Smooth muscle cell (in vitro differentiated cells): ENCODE results near the gene KRTAP20-3. TPM values are rescaled to one million over a fixed set of nuclear protein-coding genes. Genes with fewer than 3 reads are reported as not detected.

ENCODE experiments used
- DNase-seq: peaks from one replicate; lab custom pipeline; 2025; ENCODE audit not compliant: unreplicated experiment; lab: John Stamatoyannopoulos, UW
- H2AFZ ChIP-seq: fragments of 200-600 bp; sonication (generic); 2 replicates; pipeline ENCODE4 v1.6.0; 2016; ENCODE audit warnings: antibody characterized with exemption, low read depth, mild to moderate bottlenecking
- H3F3A ChIP-seq: fragments of 200-600 bp; sonication (generic); 2 replicates; pipeline ENCODE4 v1.6.0; 2017; ENCODE audit warnings: antibody characterized with exemption, low read depth
- H3K27ac ChIP-seq: fragments of 200-600 bp; sonication (generic); 2 replicates; pipeline ENCODE4 v1.5.1; 2016; ENCODE audit warnings: low read depth, mild to moderate bottlenecking
- H3K27me3 ChIP-seq: fragments of 200-600 bp; sonication (generic); 2 replicates; pipeline ENCODE4 v1.6.1; 2016; ENCODE audit warnings: low read depth, mild to moderate bottlenecking
- H3K36me3 ChIP-seq: fragments of 200-600 bp; sonication (generic); 2 replicates; pipeline ENCODE4 v1.5.1; 2016; ENCODE audit warnings: low read depth
- H3K4me1 ChIP-seq: fragments of 200-600 bp; sonication (generic); 2 replicates; pipeline ENCODE4 v1.5.1; 2016; ENCODE audit warnings: low read depth
- H3K4me2 ChIP-seq: fragments of 200-600 bp; sonication (generic); 2 replicates; pipeline ENCODE4 v1.6.0; 2016; ENCODE audit warnings: mild to moderate bottlenecking
- H3K4me3 ChIP-seq: fragments of 200-600 bp; sonication (generic); 2 replicates; pipeline ENCODE4 v1.5.1; 2016; ENCODE audit warnings: mild to moderate bottlenecking
- H3K79me2 ChIP-seq: fragments of 200-600 bp; sonication (generic); 2 replicates; pipeline ENCODE4 v1.6.0; 2016; ENCODE audit warnings: low read depth, mild to moderate bottlenecking
- H3K9ac ChIP-seq: fragments of 200-600 bp; sonication (generic); 2 replicates; pipeline ENCODE4 v1.6.0; 2016; ENCODE audit warnings: low read depth
- H3K9me3 ChIP-seq: fragments of 200-600 bp; sonication (generic); replicated peaks from 2 replicates; pipeline ENCODE4 v1.5.1; 2016; ENCODE audit warnings: low read depth
- H4K20me1 ChIP-seq: fragments of 200-600 bp; sonication (generic); 2 replicates; pipeline ENCODE4 v1.6.0; 2016; ENCODE audit warnings: low read depth
- CTCF ChIP-seq: fragments of 200-600 bp; sonication (generic); IDR thresholded peaks from 2 replicates; pipeline ENCODE4 v1.5.1; 2017; ENCODE audit warnings: borderline replicate concordance, mild to moderate bottlenecking, antibody characterized with exemption; ENCODE audit not compliant: insufficient read depth, poor library complexity, severe bottlenecking
- WGBS: methylation state at CpG from one replicate; pipeline ENCODE4 v1.1.7; 2016; ENCODE audit warnings: low lambda C conversion rate; 5-methylcytosine and 5-hydroxymethylcytosine counted together
- polyA plus RNA-seq: library from polyadenylated mRNA; unstranded; fragments of >200 nt; fragmentation: Nextera tagmentation; extraction: Ambion mirVana; gene quantifications from 2 replicates; pipeline ENCODE4 v1.2.1, GENCODE V29; 2016
- small RNA-seq: library from RNA; depleted of rRNA; stranded (forward); fragments of <200 nt; gene quantifications from one replicate; pipeline ENCODE3, GENCODE V24; 2014
- total RNA-seq: library from RNA; depleted of rRNA; stranded (reverse); fragments of >200 nt; gene quantifications from 2 replicates; pipeline ENCODE4 v1.2.3, GENCODE V29; 2014

The KRTAP20-3 gene
- total and polyA plus RNA-seq, 2 experiments from 2014 or later = not detected

- no peaks in the 10 kb centered on the region for H3K27me3 ChIP-seq
- TF ChIP-seq CTCF = no peak
- WGBS = 66% methylated on average over 7 of the region's 7 CpGs
- H3K9me3 ChIP-seq = no peaks in the 10 kb centered on the region
- H3F3A ChIP-seq = no peaks in the 10 kb centered on the region
- DNase-seq = no peak
- H3K4me3 ChIP-seq = no peak overlapping the region
- no peak overlapping the region for H3K4me2 ChIP-seq
- no peaks in the 10 kb centered on the region for H3K36me3 ChIP-seq
- no peak overlapping the region for H2AFZ ChIP-seq
- no peak overlapping the region for H3K9ac ChIP-seq
- H3K79me2 ChIP-seq = no peaks in the 10 kb centered on the region
- H3K4me1 ChIP-seq = no peaks in the 10 kb centered on the region
- no peak overlapping the region for H3K27ac ChIP-seq
- H4K20me1 ChIP-seq = no peaks in the 10 kb centered on the region
Observed at GRCh38 chr21:30689822-30690221, 47.2 kb downstream of the KRTAP20-3 start.

Small RNA genes lying within 50 kb of the gene (small RNA-seq; reads per million reads assigned to genes)
- not detected for gene KRTAP20-1
- gene KRTAP20-3 = not detected
- not detected for gene KRTAP20-4
- gene KRTAP22-1 = not detected

Other genes starting within 250 kb of the KRTAP20-3 start
- gene KRTAP13-1, start 246.8 kb upstream of the KRTAP20-3 start, total RNA-seq = not detected in 2 replicates
- not detected in 2 replicates for gene KRTAP13-1, start 246.8 kb upstream of the KRTAP20-3 start, polyA plus RNA-seq
- not detected in 2 replicates for gene KRTAP13-3, start 216.9 kb upstream of the KRTAP20-3 start, total RNA-seq
- not detected in 2 replicates for gene KRTAP13-3, start 216.9 kb upstream of the KRTAP20-3 start, polyA plus RNA-seq
- not detected in 2 replicates for gene KRTAP13-4, start 212.6 kb upstream of the KRTAP20-3 start, total RNA-seq
- not detected in 2 replicates for gene KRTAP13-4, start 212.6 kb upstream of the KRTAP20-3 start, polyA plus RNA-seq
- gene KRTAP15-1, start 202.6 kb upstream of the KRTAP20-3 start, total RNA-seq = not detected in 2 replicates
- gene KRTAP15-1, start 202.6 kb upstream of the KRTAP20-3 start, polyA plus RNA-seq = not detected in 2 replicates
- 0.72 TPM in 1 of 2 replicates, not detected in the other for gene KRTAP19-1, start 162.5 kb upstream of the KRTAP20-3 start, total RNA-seq
- 1.9 TPM in 1 of 2 replicates, not detected in the other for gene KRTAP19-1, start 162.5 kb upstream of the KRTAP20-3 start, polyA plus RNA-seq
- gene KRTAP19-2, start 155.4 kb upstream of the KRTAP20-3 start, total RNA-seq = not detected in 2 replicates
- not detected in 2 replicates for gene KRTAP19-2, start 155.4 kb upstream of the KRTAP20-3 start, polyA plus RNA-seq
- gene KRTAP19-3, start 150.9 kb upstream of the KRTAP20-3 start, total RNA-seq = not detected in 2 replicates
- not detected in 2 replicates for gene KRTAP19-3, start 150.9 kb upstream of the KRTAP20-3 start, polyA plus RNA-seq
- gene KRTAP19-4, start 145.7 kb upstream of the KRTAP20-3 start, total RNA-seq = not detected in 2 replicates
- not detected in 2 replicates for gene KRTAP19-4, start 145.7 kb upstream of the KRTAP20-3 start, polyA plus RNA-seq
- gene KRTAP19-5, start 140.7 kb upstream of the KRTAP20-3 start, total RNA-seq = not detected in 2 replicates
- not detected in 2 replicates for gene KRTAP19-5, start 140.7 kb upstream of the KRTAP20-3 start, polyA plus RNA-seq
- gene KRTAP19-6, start 101.0 kb upstream of the KRTAP20-3 start, total RNA-seq = not detected in 2 replicates
- not detected in 2 replicates for gene KRTAP19-6, start 101.0 kb upstream of the KRTAP20-3 start, polyA plus RNA-seq
- gene KRTAP19-7, start 81.5 kb upstream of the KRTAP20-3 start, total RNA-seq = not detected in 2 replicates
- not detected in 2 replicates for gene KRTAP19-7, start 81.5 kb upstream of the KRTAP20-3 start, polyA plus RNA-seq
- not detected in 2 replicates for gene KRTAP22-2, start 52.5 kb upstream of the KRTAP20-3 start, total RNA-seq
- not detected in 2 replicates for gene KRTAP22-2, start 52.5 kb upstream of the KRTAP20-3 start, polyA plus RNA-seq
- gene KRTAP6-3, start 50.4 kb upstream of the KRTAP20-3 start, total RNA-seq = not detected in 2 replicates
- gene KRTAP6-3, start 50.4 kb upstream of the KRTAP20-3 start, polyA plus RNA-seq = not detected in 2 replicates
- gene KRTAP6-2, start 44.0 kb upstream of the KRTAP20-3 start, total RNA-seq = not detected in 2 replicates
- not detected in 2 replicates for gene KRTAP6-2, start 44.0 kb upstream of the KRTAP20-3 start, polyA plus RNA-seq
- not detected in 2 replicates for gene KRTAP22-1, start 41.8 kb upstream of the KRTAP20-3 start, total RNA-seq
- not detected in 2 replicates for gene KRTAP22-1, start 41.8 kb upstream of the KRTAP20-3 start, polyA plus RNA-seq
- not detected in 2 replicates for gene KRTAP6-1, start 28.9 kb upstream of the KRTAP20-3 start, total RNA-seq
- gene KRTAP6-1, start 28.9 kb upstream of the KRTAP20-3 start, polyA plus RNA-seq = not detected in 2 replicates
- not detected in 2 replicates for gene KRTAP20-1, start 26.4 kb upstream of the KRTAP20-3 start, total RNA-seq
- not detected in 2 replicates for gene KRTAP20-1, start 26.4 kb upstream of the KRTAP20-3 start, polyA plus RNA-seq
- not detected in 2 replicates for gene KRTAP20-4, start 22.2 kb upstream of the KRTAP20-3 start, total RNA-seq
- not detected in 2 replicates for gene KRTAP20-4, start 22.2 kb upstream of the KRTAP20-3 start, polyA plus RNA-seq
- not detected in 2 replicates for gene KRTAP20-2, start 7.7 kb upstream of the KRTAP20-3 start, total RNA-seq
- gene KRTAP20-2, start 7.7 kb upstream of the KRTAP20-3 start, polyA plus RNA-seq = not detected in 2 replicates
- gene KRTAP21-3, start 75.9 kb downstream of the KRTAP20-3 start, total RNA-seq = not detected in 2 replicates
- not detected in 2 replicates for gene KRTAP21-3, start 75.9 kb downstream of the KRTAP20-3 start, polyA plus RNA-seq
- gene KRTAP21-2, start 104.4 kb downstream of the KRTAP20-3 start, total RNA-seq = not detected in 2 replicates
- gene KRTAP21-2, start 104.4 kb downstream of the KRTAP20-3 start, polyA plus RNA-seq = not detected in 2 replicates
- not detected in 2 replicates for gene KRTAP21-1, start 112.6 kb downstream of the KRTAP20-3 start, total RNA-seq
- not detected in 2 replicates for gene KRTAP21-1, start 112.6 kb downstream of the KRTAP20-3 start, polyA plus RNA-seq
- not detected in 2 replicates for gene KRTAP8-1, start 170.4 kb downstream of the KRTAP20-3 start, total RNA-seq
- gene KRTAP8-1, start 170.4 kb downstream of the KRTAP20-3 start, polyA plus RNA-seq = not detected in 2 replicates
- 0.94 TPM in 1 of 2 replicates, not detected in the other for gene KRTAP7-1, start 186.9 kb downstream of the KRTAP20-3 start, total RNA-seq
- 0.62 TPM in 1 of 2 replicates, not detected in the other for gene KRTAP7-1, start 186.9 kb downstream of the KRTAP20-3 start, polyA plus RNA-seq
- gene KRTAP11-1, start 238.7 kb downstream of the KRTAP20-3 start, total RNA-seq = not detected in 2 replicates
- gene KRTAP11-1, start 238.7 kb downstream of the KRTAP20-3 start, polyA plus RNA-seq = not detected in 2 replicates